AG04449 (cell line): ENCODE data around the gene ALDH1A2.

Source experiments
- CTCF ChIA-PET: fragments of 350-600 bp; formaldehyde crosslinking; extraction: SDS; loops from one replicate; lab custom pipeline; 2021; ENCODE audit warnings: antibody characterized with exemption; lab: Yijun Ruan, JAX
- POLR2A ChIA-PET: fragments of 400-600, 350-600 bp; formaldehyde crosslinking; extraction: SDS; loops from one replicate; lab custom pipeline; 2020; ENCODE audit warnings: antibody characterized with exemption, inconsistent platforms; lab: Yijun Ruan, JAX
- DNase-seq: peaks from one replicate; pipeline ENCODE4 v3.0.0-alpha.2; 2010; ENCODE audit warnings: low read depth, low spot score
- H3K4me3 ChIP-seq: 2 replicates; pipeline ENCODE4 v1.5.1; 2011; ENCODE audit warnings: low read depth, mild to moderate bottlenecking, control low read depth, low read length
- CTCF ChIP-seq: IDR thresholded peaks from one replicate; pipeline ENCODE4 v1.5.1; 2011; ENCODE audit warnings: mild to moderate bottlenecking, moderate library complexity, low read length, control low read depth, inconsistent platforms; ENCODE audit not compliant: insufficient read depth; ENCODE audit errors: missing control alignments

The ALDH1A2 gene

GRCh38 chr15:58019503-58020376 lies 45.8 kb downstream of the ALDH1A2 start:
- TF ChIP-seq CTCF = no peak
- no peak for DNase-seq
- ChIA-PET CTCF (interaction anchor here (1.5 kb wide), 1 partner anchor 23 kb away, joined by 6 read pairs; no protein-coding TSS in a partner anchor), POLR2A (interaction anchor here (0.7 kb wide), 1 partner anchor 21 kb away, joined by 3 read pairs; no protein-coding TSS in a partner anchor)
- H3K4me3 ChIP-seq = no peak overlapping the region

GRCh38 chr15:58017869-58018268 lies 47.6 kb downstream of the ALDH1A2 start:
- H3K4me3 ChIP-seq = no peak overlapping the region
- ChIA-PET POLR2A (no interaction called here), CTCF (no interaction called here)
- TF ChIP-seq CTCF = no peak
- no peak for DNase-seq

- no peak for TF ChIP-seq CTCF
- no peak overlapping the region for H3K4me3 ChIP-seq
- POLR2A ChIA-PET = no interaction called here
- CTCF ChIA-PET = no interaction called here
- DNase-seq = no peak
Measured at GRCh38 chr15:58016581-58017175, 48.8 kb downstream of the ALDH1A2 start.

GRCh38 chr15:58015565-58015964 lies 49.9 kb downstream of the ALDH1A2 start:
- no peak for DNase-seq
- H3K4me3 ChIP-seq = no peak overlapping the region
- TF ChIP-seq CTCF = no peak
- ChIA-PET CTCF (interaction anchor here (0.5 kb wide), 1 partner anchor 282 kb away, joined by 3 read pairs; no protein-coding TSS in a partner anchor), POLR2A (no interaction called here)

- ChIA-PET POLR2A (no interaction called here), CTCF (no interaction called here)
- H3K4me3 ChIP-seq = no peak overlapping the region
- no peak for TF ChIP-seq CTCF
- no peak for DNase-seq
Measured at GRCh38 chr15:58014470-58014869, 51.0 kb downstream of the ALDH1A2 start.

- DNase-seq = no peak
- POLR2A ChIA-PET = no interaction called here
- no peak overlapping the region for H3K4me3 ChIP-seq
- CTCF ChIA-PET = no interaction called here
- TF ChIP-seq CTCF = no peak
Measured at GRCh38 chr15:58014040-58014439, 51.5 kb downstream of the ALDH1A2 start.
